Left renal pelvis (tissue), 4 donors: ENCODE measurements around the gene MNT. TPM values are rescaled to one million over a fixed set of nuclear protein-coding genes. Genes with fewer than 3 reads are reported as not detected.
A peak's percentile ranks its signal among the peaks of the same experiment; 100 is the strongest.

Experiments
- DNase-seq, 4 donors: peaks; one replicate each; pipeline ENCODE4 v3.0.0-alpha.2; 2013; ENCODE audit warnings: low read depth in 4 of 4, low spot score in 3 of 4
- polyA plus RNA-seq, 4 donors: library from polyadenylated mRNA; unstranded; fragments of 120-200 nt; gene quantifications; one replicate each; pipeline ENCODE4 v1.2.1, GENCODE V29; 2013; ENCODE audit not compliant: insufficient read length in 4 of 4

The MNT gene
- polyA plus RNA-seq, 4 donors = 11.5 to 20.6 (median 15.6) TPM

DNA sequence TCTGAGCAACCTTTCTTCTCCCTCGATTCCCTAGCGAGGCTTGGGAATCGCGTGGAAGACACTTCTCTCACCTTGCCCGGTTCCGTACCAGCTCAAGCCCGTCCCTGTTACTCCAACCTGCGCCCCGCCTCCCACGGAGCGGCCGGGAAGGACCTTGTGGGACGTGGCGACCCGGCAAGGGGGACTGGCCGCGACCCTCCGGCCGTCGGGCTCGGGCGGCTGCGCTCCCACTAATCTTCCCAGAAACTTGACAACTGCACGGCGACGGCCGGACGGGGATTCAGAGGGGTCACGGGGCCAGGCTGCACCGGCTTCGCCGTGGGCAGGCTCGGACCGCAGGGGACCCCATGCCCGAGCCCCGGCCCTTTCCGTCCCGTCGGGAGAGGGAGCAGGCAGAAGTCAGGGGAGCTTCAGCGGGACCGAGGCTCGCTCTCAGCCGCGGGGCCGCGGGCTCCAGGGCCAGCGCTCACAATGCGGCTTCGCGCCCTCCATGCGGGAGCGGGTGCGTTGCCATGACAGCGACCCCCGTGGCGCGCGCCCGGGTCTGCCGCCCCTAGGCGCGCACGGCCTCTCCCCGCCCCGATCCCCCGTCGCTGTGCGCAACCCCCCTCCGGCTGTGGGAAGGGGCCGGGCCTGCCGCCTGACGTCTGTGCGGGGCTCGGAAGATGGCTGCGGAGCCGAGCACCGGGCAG is 63.9 kb downstream of the MNT start, which contains the start of gene SGSM2:
TSS of gene SGSM2 (plus strand) at position 650 of the 692 bp plus-strand sequence. CDS start 188 bp downstream, outside the sequence.
- DNase-seq = peak in 1 of 4 donors; percentile 35

DNA sequence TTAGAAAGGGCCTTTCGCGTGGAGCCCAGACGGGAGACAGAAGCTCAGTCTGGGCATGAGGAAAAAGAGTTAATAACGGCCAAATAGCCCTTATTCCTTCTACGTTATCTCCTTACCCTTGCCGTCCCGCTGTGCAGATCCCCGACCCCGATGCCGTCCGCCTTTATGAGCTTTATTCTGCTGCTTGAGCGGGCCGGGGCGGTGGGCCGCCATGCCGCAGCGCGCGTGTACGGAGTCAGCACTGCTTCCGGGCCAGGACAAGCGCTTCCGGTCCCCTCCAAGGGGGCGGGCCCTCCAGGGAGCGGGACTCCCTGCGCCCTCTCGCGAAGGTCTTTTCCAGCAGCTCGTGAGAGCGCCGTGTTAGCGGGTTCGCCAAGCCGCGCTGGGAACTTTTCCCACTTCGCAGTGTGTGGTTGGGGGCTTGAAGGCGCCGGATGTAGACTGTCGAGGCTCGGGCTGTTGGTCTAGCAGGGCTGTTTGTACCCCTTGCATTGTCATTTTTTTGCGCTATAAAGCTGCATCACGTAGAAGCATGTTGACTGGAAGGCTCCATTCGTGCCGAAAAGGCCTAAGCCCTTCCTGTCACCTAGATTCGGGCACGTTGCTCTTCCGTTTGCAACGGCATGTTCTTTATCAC is 64.5 kb downstream of the MNT start, which contains the start of gene TSR1:
TSS of gene TSR1 (minus strand) at position 243 of the 637 bp plus-strand sequence. CDS start at position 213, 30 bp downstream.
- peak; percentile 71 to 85 (median 81) for DNase-seq

DNA sequence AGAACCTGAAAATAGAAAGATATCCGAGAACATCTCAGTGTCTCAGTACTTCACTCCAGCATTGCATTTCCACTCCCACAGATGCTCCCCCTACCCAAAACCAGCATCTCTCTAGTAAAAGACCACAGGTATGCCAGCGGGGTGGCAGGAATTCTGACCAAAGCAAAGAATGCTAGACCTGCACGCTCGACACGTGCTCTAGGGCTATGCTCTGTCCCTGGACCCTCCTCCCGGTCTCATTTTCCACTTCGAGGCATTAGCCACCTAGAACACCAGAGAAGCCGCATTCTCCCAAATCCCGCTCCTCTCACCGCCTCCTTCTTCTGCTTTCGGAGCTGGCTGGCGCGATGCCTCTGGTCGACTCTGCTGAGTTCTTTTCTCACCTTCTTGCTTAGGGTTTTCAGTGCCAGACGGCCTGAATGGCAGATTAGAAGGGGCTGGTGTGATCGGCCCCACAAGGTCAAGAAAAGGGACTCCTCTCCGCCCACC is 65.1 kb downstream of the MNT start:
- no peak for DNase-seq

Other genes starting within 250 kb of the MNT start
- gene SMG6, start 97.3 kb downstream of the MNT start, polyA plus RNA-seq = 10 to 100 TPM; 27.8 to 35.8 (median 30.7) TPM
- gene SRR, start 97.1 kb downstream of the MNT start, polyA plus RNA-seq = 10 to 100 TPM; 22.0 to 25.8 (median 23.2) TPM
- gene TSR1, start 64.6 kb downstream of the MNT start, polyA plus RNA-seq = 10 to 100 TPM; 32.6 to 39.8 (median 34.6) TPM
- 10 to 100 TPM; 47.9 to 92.8 (median 62.0) TPM for gene SGSM2, start 63.6 kb downstream of the MNT start, polyA plus RNA-seq
- 10 to 100 TPM; 39.1 to 42.5 (median 40.5) TPM for gene METTL16, start 110.8 kb upstream of the MNT start, polyA plus RNA-seq
- 100 to 1,000 TPM; 132 to 143 (median 141) TPM for gene PAFAH1B1, start 192.6 kb upstream of the MNT start, polyA plus RNA-seq